GM18498 (cell line): Measurements from ENCODE around the gene NRXN3.

Experiments
- ATAC-seq: cut with Tn5 transposase; IDR thresholded peaks from one replicate; pipeline ENCODE4 v1.9.1; 2021; ENCODE audit warnings: mild to moderate bottlenecking, moderate library complexity; ENCODE audit not compliant: unreplicated experiment

The NRXN3 gene

GRCh38 chr14:78319406-78319805, 149.2 kb downstream of the NRXN3 start:
- no peak for ATAC-seq

DNA sequence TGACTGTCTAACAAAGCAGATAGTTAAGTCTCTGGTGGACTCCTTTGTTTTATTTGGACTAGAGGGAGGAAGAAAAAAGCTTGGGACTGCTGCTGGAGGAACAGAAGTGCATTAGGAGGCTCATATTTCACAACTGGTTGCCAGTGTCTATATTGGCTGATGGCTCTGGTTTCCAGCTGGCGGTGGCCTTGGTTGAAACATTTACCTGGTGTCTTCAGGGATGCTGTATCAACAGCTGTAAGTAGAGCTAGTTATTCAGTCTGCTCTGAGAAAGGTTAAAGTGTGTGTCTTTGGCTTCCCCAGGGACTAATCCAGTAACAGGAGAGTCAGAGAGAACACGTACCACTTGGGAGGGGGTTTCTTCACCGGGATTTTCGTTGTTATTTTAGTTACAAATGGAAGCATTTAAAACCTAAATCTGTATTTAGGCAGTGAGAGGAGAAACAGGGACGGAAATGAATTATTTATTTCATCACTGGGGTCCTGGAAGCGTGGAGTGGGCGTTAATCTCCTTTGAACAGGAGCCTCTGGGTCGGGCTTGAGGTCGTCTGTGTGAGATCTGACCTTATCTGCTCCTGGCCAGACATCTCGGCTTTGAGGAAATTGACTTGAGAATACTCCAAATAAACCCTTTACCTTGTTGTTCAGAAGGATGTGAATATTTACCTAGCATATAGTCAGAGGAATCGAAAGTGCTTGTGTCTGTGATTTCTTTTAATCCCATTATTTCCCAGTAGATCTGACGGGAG, 149.9 kb downstream of the NRXN3 start:
- ATAC-seq = no peak

DNA sequence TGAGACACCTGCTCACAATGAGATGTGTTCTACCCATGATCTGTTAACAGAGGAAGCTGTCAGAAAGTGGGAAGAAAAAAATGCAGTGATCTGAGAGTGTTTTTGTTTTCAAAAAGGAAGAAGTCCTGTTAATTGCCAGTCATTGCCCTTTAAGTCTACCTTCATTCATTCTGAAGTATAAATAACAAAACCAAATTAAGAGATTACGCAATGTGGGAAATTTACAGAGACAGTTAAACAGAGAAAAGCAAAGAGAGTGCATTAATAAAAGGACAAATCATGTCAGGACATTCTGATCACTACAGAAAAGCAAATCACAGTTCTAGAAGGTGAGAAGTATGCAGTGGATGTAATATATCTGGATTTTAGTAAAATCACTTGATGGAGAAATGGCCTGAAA, 154.2 kb downstream of the NRXN3 start:
- no peak for ATAC-seq

GRCh38 chr14:78325911-78326310, 155.7 kb downstream of the NRXN3 start:
- ATAC-seq = no peak

- no peak for ATAC-seq
Measured at GRCh38 chr14:78327426-78328221, 157.5 kb downstream of the NRXN3 start.

DNA sequence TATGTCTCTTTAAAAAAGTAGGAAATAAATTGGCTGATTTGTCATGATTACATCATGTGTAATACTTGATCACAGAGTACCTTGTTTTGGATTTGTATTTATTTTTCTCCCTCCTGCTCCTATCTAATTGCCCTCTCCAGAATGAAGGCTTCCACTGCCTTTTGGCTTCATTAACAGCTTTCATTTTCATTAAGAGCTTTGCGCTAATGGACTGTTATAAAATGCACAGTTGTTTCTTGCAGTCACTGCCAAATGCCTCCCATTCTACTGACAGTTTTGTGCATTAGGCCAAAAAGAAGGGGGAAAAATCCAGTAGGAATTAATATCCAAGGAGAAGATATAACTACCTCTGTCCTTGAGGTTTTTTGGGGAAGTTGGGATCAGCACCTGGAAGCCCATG, 159.2 kb downstream of the NRXN3 start:
- no peak for ATAC-seq

DNA sequence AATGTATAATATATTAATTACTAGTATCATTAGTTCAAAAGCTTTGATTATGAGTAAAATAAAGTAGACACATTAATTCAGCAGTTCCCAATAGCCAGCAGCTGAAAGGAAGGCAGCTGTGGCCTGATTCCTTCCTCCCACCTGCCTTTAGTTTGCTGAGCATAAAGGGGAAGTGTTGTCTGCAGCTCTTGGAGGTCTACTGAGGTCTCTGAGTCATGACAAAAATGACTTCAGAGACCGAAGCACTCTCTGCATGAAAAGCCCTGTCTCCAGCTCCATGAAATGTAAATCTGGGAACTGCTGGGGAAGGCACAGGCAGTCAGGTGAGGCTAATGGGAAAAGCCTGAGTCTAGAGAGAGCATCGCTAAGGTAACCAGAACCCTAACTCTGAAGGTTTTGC, 165.4 kb downstream of the NRXN3 start:
- no peak for ATAC-seq

DNA sequence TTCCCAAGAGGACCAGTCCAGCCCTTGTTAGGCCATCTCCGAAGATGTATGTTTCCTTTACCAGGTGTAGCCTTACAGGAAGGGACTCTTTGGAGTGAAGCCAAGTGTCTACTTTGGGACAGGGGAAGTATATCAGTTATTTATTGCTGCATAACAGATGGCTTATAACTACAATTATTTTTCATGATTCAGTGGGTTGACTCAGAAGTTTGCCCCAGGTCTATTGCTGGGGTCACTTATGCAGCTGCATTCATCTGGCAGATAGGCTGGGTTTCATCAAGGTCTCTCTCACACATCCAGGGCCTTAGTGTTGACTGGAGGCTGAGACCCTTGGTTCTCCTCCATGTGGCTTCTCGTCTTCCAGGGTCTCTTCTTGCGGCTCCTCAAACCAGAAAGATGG, 170.1 kb downstream of the NRXN3 start:
- no peak for ATAC-seq

- no peak for ATAC-seq
Measured at GRCh38 chr14:78341827-78342389, 171.7 kb downstream of the NRXN3 start.

DNA sequence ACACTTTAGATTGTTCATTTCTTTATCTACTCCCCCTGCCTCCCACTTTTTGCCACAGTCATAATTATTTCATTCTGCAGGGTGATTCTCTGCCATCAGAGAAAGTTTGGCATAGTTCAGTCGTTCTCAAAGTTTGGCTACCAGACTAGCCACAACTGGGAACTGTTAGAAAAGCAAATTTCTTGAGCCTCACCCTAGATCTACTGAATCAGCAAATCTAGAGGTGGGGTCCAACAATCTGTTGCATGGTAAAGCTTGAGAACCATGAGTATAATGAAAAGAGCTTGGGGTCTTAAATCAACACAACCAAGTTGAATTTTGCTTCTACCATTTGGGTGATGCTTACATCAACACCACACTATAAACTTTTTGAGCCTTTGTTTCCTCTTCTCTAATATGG, 172.7 kb downstream of the NRXN3 start:
- ATAC-seq = no peak

- no peak for ATAC-seq
Measured at GRCh38 chr14:78344290-78344689, 174.1 kb downstream of the NRXN3 start.

GRCh38 chr14:78345131-78345744, 175.1 kb downstream of the NRXN3 start:
- ATAC-seq = no peak

- no peak for ATAC-seq
Measured at GRCh38 chr14:78346747-78347146, 176.6 kb downstream of the NRXN3 start.

DNA sequence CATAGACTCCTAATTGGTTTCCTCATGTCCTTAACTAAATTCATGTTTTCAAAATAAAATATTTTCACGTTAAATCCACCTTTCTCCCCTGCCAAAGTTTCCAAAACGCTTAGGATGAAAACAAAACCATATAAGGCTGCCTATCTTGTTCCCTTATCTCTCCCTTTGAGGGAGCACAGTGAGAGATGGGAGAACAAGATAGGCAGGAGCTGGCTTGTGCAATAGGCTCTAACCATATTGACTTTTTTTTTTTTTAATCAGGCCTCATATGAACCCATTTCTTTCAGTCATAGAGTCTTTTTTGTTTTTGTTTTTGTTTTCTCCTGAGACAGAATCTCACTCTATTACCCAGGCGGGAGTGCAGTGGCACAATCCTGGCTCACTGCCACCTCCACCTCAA, 184.9 kb downstream of the NRXN3 start:
- ATAC-seq = no peak

GRCh38 chr14:78356391-78356790, 186.2 kb downstream of the NRXN3 start:
- ATAC-seq = no peak

DNA sequence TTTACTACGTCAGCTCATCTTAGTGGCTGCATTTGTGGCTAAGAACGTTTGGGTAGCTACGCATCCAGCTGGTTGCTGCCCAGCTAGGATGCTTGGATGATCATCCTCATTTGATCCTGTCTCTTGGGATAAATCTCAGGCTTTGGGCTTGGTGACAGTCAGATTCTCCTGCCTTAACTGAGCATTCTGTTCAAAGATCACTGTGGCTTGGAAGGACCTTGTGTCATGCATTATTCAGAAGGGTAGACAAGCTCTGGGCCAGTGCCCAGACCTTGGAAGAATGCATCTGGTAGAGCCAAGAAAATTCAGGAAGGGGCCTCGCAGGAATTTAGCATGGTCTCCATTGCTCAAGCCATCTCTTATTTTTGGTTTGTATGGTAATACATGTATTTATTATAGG, 188.4 kb downstream of the NRXN3 start:
- ATAC-seq = no peak

DNA sequence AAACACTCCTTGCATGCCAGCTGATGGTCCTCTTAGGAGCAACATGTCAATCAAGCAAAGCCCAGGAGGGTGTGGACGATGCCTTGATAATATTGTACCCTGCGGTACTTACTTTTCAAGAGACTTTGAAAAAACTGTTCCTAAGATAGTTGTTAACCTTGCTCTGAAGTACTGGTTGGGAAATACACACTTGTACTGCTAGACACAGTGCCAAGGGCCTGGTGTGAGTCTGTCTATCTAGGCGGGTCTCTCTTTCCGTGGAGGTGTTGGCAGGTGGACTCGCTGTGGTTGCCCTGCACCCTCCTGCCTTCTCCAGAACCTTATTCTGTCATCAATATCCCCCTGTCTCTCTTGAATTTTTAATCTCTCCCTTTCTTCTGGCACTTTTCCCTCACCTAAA, 189.4 kb downstream of the NRXN3 start:
- no peak for ATAC-seq

DNA sequence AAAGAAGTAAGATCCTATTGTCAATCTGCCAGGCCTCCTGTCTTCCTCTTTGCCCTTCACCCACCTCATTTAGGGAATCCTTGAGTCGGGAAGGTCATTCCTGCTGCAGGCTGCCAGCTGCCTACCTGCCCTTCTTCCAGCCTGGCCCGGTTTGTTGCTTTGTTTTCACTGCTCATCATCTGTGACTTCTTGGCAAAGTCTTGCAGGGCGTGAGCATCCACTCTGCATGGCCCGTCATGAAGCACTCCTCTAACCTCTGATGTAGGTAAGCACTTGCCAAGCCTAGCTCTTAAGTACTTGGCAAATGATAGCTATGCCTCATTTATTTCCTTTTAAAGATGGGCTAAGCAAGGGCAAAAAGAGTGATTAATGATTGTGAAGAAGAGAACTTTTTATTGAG, 192.8 kb downstream of the NRXN3 start:
- no peak for ATAC-seq

DNA sequence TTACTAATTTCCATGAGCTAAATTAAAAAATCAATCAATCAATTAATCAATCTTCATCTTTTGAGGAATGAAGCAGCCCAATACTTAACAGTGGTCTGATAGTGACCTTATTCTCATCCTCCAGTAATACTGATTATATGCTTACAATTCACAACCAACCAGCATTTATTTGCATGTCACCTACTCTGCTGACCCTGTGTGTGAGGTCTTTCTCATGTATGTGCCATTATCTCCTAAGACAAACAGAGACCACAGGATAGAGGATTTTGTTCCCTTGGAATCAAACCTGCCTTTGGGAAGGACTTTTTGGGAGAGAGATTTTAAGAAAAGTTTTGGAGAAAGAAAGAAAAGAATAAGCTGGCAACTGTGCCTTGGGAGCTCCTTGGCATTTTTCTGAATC, 197.2 kb downstream of the NRXN3 start:
- ATAC-seq = no peak

- no peak for ATAC-seq
Measured at GRCh38 chr14:78383060-78383459, 212.9 kb downstream of the NRXN3 start.

- no peak for ATAC-seq
Measured at GRCh38 chr14:78398216-78398615, 228.0 kb downstream of the NRXN3 start.
